IMR-90 (cell line): Measurements from ENCODE around the gene PELI1. TPM values are rescaled to one million over a fixed set of nuclear protein-coding genes. Genes with fewer than 3 reads are reported as not detected.

ENCODE experiments used
- ATAC-seq: fragments of 200-7000 bp; cut with Tn5 transposase; 2 replicates; pipeline ENCODE4 v1.9.1; 2020; ENCODE audit warnings: low read depth, mild to moderate bottlenecking, moderate library complexity
- BruUV-seq: library from RNA; stranded (reverse); fragments of 400-500 nt; replicated peaks from 2 replicates; lab custom pipeline; 2021; lab: Mats Ljungman, UMichigan
- CTCF ChIA-PET: fragments of 300-600 bp; formaldehyde crosslinking; extraction: SDS; loops from one replicate; lab custom pipeline; 2021; ENCODE audit warnings: antibody characterized with exemption; lab: Yijun Ruan, JAX
- POLR2A ChIA-PET: fragments of 300-600 bp; sonication (Branson Sonifier 250); formaldehyde crosslinking; loops from one replicate; lab custom pipeline; 2022; ENCODE audit warnings: antibody characterized with exemption; ENCODE audit not compliant: unreplicated experiment; lab: Charles Lee
- DNase-seq: peaks from one replicate; pipeline ENCODE4 v3.0.0; 2013
- H2AFZ ChIP-seq: replicated peaks from 2 replicates; pipeline ENCODE3; 2013; ENCODE audit warnings: low read length, mild to moderate bottlenecking; ENCODE audit not compliant: poor library complexity
- H2AK5ac ChIP-seq: 2 replicates; pipeline ENCODE4 v1.6.1; 2013; ENCODE audit warnings: low read depth, low read length, inconsistent platforms
- H2AK9ac ChIP-seq: replicated peaks from 2 replicates; pipeline ENCODE3; 2013; ENCODE audit warnings: mild to moderate bottlenecking, low read depth, low read length, moderate library complexity; ENCODE audit not compliant: poor library complexity
- H2BK120ac ChIP-seq: 2 replicates; pipeline ENCODE4 v1.6.1; 2013; ENCODE audit warnings: low read depth, low read length, inconsistent platforms
- H2BK15ac ChIP-seq: 3 replicates; pipeline ENCODE4 v1.6.1; 2013; ENCODE audit warnings: low read depth, low read length, inconsistent platforms
- H2BK20ac ChIP-seq: 2 replicates; pipeline ENCODE4 v1.6.1; 2013; ENCODE audit warnings: low read depth, mild to moderate bottlenecking, inconsistent platforms, low read length, moderate library complexity
- H2BK5ac ChIP-seq: 2 replicates; pipeline ENCODE4 v1.6.1; 2013; ENCODE audit warnings: mild to moderate bottlenecking, low read depth, low read length, inconsistent platforms; ENCODE audit not compliant: poor library complexity, severe bottlenecking
- H3K14ac ChIP-seq: replicated peaks from 2 replicates; pipeline ENCODE4 v1.6.1; 2013; ENCODE audit warnings: low read depth, low read length, inconsistent platforms
- H3K18ac ChIP-seq: 2 replicates; pipeline ENCODE4 v1.6.1; 2013; ENCODE audit warnings: low read depth, low read length, control low read depth
- H3K23ac ChIP-seq: 2 replicates; pipeline ENCODE4 v1.6.1; 2013; ENCODE audit warnings: low read depth, low read length, inconsistent platforms
- H3K27ac ChIP-seq: 2 replicates; pipeline ENCODE4 v1.5.1; 2013; ENCODE audit warnings: mild to moderate bottlenecking, control low read depth, low read length; ENCODE audit not compliant: insufficient read depth
- H3K27me3 ChIP-seq: 2 replicates; pipeline ENCODE4 v1.6.1; 2013; ENCODE audit warnings: low read length; ENCODE audit not compliant: control insufficient read depth, insufficient read depth
- H3K36me3 ChIP-seq: 2 replicates; pipeline ENCODE4 v1.6.1; 2013; ENCODE audit warnings: low read length, mixed read lengths; ENCODE audit not compliant: control insufficient read depth, insufficient read depth
- H3K4ac ChIP-seq: 2 replicates; pipeline ENCODE4 v1.6.1; 2013; ENCODE audit warnings: low read depth, low read length, inconsistent platforms
- H3K4me1 ChIP-seq: 2 replicates; pipeline ENCODE4 v1.6.1; 2013; ENCODE audit warnings: low read length, mixed read lengths; ENCODE audit not compliant: control insufficient read depth, insufficient read depth
- H3K4me2 ChIP-seq: 2 replicates; pipeline ENCODE4 v1.6.1; 2013; ENCODE audit warnings: low read depth, mild to moderate bottlenecking, control low read depth, low read length, moderate library complexity
- H3K4me3 ChIP-seq: 2 replicates; pipeline ENCODE4 v1.5.1; 2013; ENCODE audit warnings: low read depth, mild to moderate bottlenecking, control low read depth, low read length, moderate library complexity; ENCODE audit not compliant: insufficient read depth
- H3K56ac ChIP-seq: 2 replicates; pipeline ENCODE4 v1.6.1; 2013; ENCODE audit warnings: low read length, inconsistent platforms; ENCODE audit not compliant: insufficient read depth; ENCODE audit errors: extremely low read depth
- H3K79me1 ChIP-seq, 2 experiments: 2 replicates each; pipeline ENCODE4 v1.6.1; 2013; ENCODE audit warnings: low read length in 2 of 2, inconsistent platforms in 1 of 2, low read depth in 1 of 2
- H3K9ac ChIP-seq: 2 replicates; pipeline ENCODE4 v1.6.1; 2013; ENCODE audit warnings: low read depth, low read length, control low read depth
- H3K9me1 ChIP-seq: 2 replicates; pipeline ENCODE4 v1.6.1; 2013; ENCODE audit warnings: low read length, inconsistent platforms; ENCODE audit not compliant: insufficient read depth
- H3K9me3 ChIP-seq: 2 replicates; pipeline ENCODE4 v1.6.1; 2013; ENCODE audit warnings: low read length; ENCODE audit not compliant: control insufficient read depth, insufficient read depth
- H4K20me1 ChIP-seq: 2 replicates; pipeline ENCODE4 v1.6.1; 2013; ENCODE audit warnings: low read length, inconsistent platforms; ENCODE audit not compliant: insufficient read depth
- H4K5ac ChIP-seq: 2 replicates; pipeline ENCODE4 v1.6.1; 2013; ENCODE audit warnings: mild to moderate bottlenecking, low read depth, low read length, control low read depth
- H4K8ac ChIP-seq, 2 experiments: 2 replicates each; pipeline ENCODE4 v1.6.1; 2013; ENCODE audit warnings: low read depth in 2 of 2, low read length in 2 of 2, control low read depth in 1 of 2, inconsistent platforms in 1 of 2
- H4K91ac ChIP-seq: 2 replicates; pipeline ENCODE4 v1.6.1; 2013; ENCODE audit warnings: low read depth, low read length, inconsistent platforms; ENCODE audit not compliant: insufficient read depth
- BHLHE40 ChIP-seq: fragments of 150-350 bp; IDR thresholded peaks from 2 replicates; pipeline ENCODE4 v1.6.1; 2016; ENCODE audit warnings: mild to moderate bottlenecking, low read depth, low read length
- CEBPB ChIP-seq: IDR thresholded peaks from 2 replicates; pipeline ENCODE4 v1.6.1; 2012; ENCODE audit warnings: low read depth, low read length, improper control_type of control experiment
- CHD1 ChIP-seq: IDR thresholded peaks from 2 replicates; pipeline ENCODE4 v1.6.1; 2012; ENCODE audit warnings: low read depth, low read length, improper control_type of control experiment
- FOS ChIP-seq: fragments of 150-350 bp; IDR thresholded peaks from 2 replicates; pipeline ENCODE4 v1.6.1; 2016; ENCODE audit warnings: low read depth, low read length
- MAZ ChIP-seq: IDR thresholded peaks from 2 replicates; pipeline ENCODE4 v1.6.1; 2012; ENCODE audit warnings: low read depth, mild to moderate bottlenecking, low read length, improper control_type of control experiment, moderate library complexity, borderline replicate concordance
- NFE2L2 ChIP-seq: fragments of 150-350 bp; IDR thresholded peaks from 2 replicates; pipeline ENCODE4 v1.6.1; 2016; ENCODE audit warnings: low read depth, mild to moderate bottlenecking, low read length
- POLR2A ChIP-seq: IDR thresholded peaks from 2 replicates; pipeline ENCODE4 v1.6.1; 2012; ENCODE audit warnings: mild to moderate bottlenecking, low read depth, low read length
- RAD21 ChIP-seq: IDR thresholded peaks from 2 replicates; pipeline ENCODE4 v1.6.1; 2012; ENCODE audit warnings: low read length, improper control_type of control experiment
- RCOR1 ChIP-seq: IDR thresholded peaks from 2 replicates; pipeline ENCODE4 v1.6.1; 2012; ENCODE audit warnings: mild to moderate bottlenecking, low read length, improper control_type of control experiment; ENCODE audit not compliant: insufficient replicate concordance
- WGBS, 2 experiments: methylation state at CpG; one replicate each; pipeline versions ENCODE4 v1.1.5 to v1.1.7; 2013; ENCODE audit warnings: missing lambda C conversion rate in 2 of 2; ENCODE audit not compliant: insufficient read length in 1 of 2; ENCODE audit errors: extremely low coverage in 2 of 2; 5-methylcytosine and 5-hydroxymethylcytosine counted together
- dilution Hi-C: fragments of 300-500 bp; cut with HindIII; formaldehyde crosslinking; loops from one replicate; pipeline ENCODE4 v1.14.3; 2018; ENCODE audit warnings: low sequenced_read_pairs; ENCODE audit not compliant: unreplicated experiment
- in situ Hi-C: fragments of 300-500 bp; cut with MboI; formaldehyde crosslinking; loops from 3 replicates; pipeline ENCODE4 v1.14.3; 2019; ENCODE audit warnings: low sequenced_read_pairs, inconsistent platforms, mixed read lengths
- intact Hi-C: fragments of 100-400 bp; cut with micrococcal nuclease; formaldehyde crosslinking; loops from 2 replicates; pipeline ENCODE4 v1.10.0; 2022
- polyA plus RNA-seq, 3 experiments: library from polyadenylated mRNA; depleted of rRNA; stranded (reverse); fragments of >200 nt; gene quantifications; 2 replicates each; pipeline ENCODE4 v1.2.3, GENCODE V29; 2012; ENCODE audit warnings: low replicate concordance in 1 of 3
- total RNA-seq: library from RNA; depleted of rRNA; stranded (reverse); fragments of >200 nt; gene quantifications from 2 replicates; pipeline ENCODE4 v1.2.3, GENCODE V29; 2012
- TF ChIP-seq, protein P1 (sequence below): fragments of 150-350 bp; IDR thresholded peaks from 2 replicates; pipeline ENCODE4 v1.6.1; 2016; ENCODE audit warnings: low read depth, mild to moderate bottlenecking, low read length, moderate library complexity, borderline replicate concordance
- TF ChIP-seq, protein P2 (sequence below): conservative IDR thresholded peaks from 2 replicates; pipeline ENCODE4 v1.5.1; 2012; ENCODE audit warnings: mild to moderate bottlenecking, low read depth, low read length, improper control_type of control experiment
- TF ChIP-seq, protein P3 (sequence below): fragments of 150-350 bp; IDR thresholded peaks from 2 replicates; pipeline ENCODE4 v1.6.1; 2017; ENCODE audit warnings: mild to moderate bottlenecking, antibody characterized with exemption, low read length, low read depth

The PELI1 gene
- total and polyA plus RNA-seq, 2 of the 4 experiments (the other 2 are of a cell fraction), result 2.2 to 2.5 TPM

DNA sequence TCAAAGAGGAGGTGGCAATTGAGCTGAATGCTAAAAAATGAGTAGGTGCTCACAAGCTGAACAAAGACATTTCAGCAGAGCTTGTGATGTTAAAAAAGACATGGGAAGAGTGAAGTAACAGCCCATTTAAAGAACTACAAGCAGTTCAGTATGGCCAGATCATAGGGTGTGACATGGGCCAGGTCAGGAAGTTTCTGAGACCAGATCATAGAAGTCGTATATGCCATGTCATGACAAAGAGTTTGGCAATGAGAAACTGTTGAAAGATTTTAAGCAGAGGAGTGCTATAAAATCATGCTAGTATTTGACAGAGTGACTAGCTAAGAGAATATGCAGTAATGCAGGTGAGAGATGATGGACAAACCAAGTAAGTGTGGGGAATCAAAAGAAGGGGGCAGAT lies 7.3 kb upstream of the PELI1 start:
- intact Hi-C loops (no loop called here), in situ Hi-C loops (no loop called here), dilution Hi-C loops (no loop called here)
- Histone ChIP-seq H2BK5ac (no peak overlapping the region), H4K5ac (no peak overlapping the region), H2BK15ac (no peak overlapping the region), H3K4me3 (no peak overlapping the region), H3K9ac (no peak overlapping the region), H2BK120ac (no peak overlapping the region), H3K79me1 (no peaks in the 10 kb centered on the region), H3K27ac (no peak overlapping the region), H3K4me2 (no peak overlapping the region), H2AK5ac (no peak overlapping the region), H4K20me1 (no peaks in the 10 kb centered on the region), H4K8ac (no peak overlapping the region), H3K18ac (no peak overlapping the region), H3K9me3 (no peaks in the 10 kb centered on the region), H3K9me1 (no peaks in the 10 kb centered on the region), H3K36me3 (no peaks in the 10 kb centered on the region), H3K4me1 (no peaks in the 10 kb centered on the region), H2AFZ (no peak overlapping the region), H3K4ac (no peak overlapping the region), H4K91ac (no peak overlapping the region), H3K14ac (no peak overlapping the region), H3K56ac (no peak overlapping the region), H2BK20ac (no peak overlapping the region), H3K27me3 (peaks cover 12% of the 10 kb centered on the region), H3K23ac (no peak overlapping the region), H2AK9ac (no peak overlapping the region)
- ATAC-seq, result no peak
- no peak for TF ChIP-seq MAZ
- no peak for TF ChIP-seq BHLHE40
- TF ChIP-seq, protein P1, sequence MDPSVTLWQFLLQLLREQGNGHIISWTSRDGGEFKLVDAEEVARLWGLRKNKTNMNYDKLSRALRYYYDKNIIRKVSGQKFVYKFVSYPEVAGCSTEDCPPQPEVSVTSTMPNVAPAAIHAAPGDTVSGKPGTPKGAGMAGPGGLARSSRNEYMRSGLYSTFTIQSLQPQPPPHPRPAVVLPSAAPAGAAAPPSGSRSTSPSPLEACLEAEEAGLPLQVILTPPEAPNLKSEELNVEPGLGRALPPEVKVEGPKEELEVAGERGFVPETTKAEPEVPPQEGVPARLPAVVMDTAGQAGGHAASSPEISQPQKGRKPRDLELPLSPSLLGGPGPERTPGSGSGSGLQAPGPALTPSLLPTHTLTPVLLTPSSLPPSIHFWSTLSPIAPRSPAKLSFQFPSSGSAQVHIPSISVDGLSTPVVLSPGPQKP, result no peak
- TF ChIP-seq NFE2L2, result no peak
- TF ChIP-seq FOS, result no peak
- TF ChIP-seq CHD1, result no peak
- TF ChIP-seq RAD21, result no peak
- TF ChIP-seq, protein P2, sequence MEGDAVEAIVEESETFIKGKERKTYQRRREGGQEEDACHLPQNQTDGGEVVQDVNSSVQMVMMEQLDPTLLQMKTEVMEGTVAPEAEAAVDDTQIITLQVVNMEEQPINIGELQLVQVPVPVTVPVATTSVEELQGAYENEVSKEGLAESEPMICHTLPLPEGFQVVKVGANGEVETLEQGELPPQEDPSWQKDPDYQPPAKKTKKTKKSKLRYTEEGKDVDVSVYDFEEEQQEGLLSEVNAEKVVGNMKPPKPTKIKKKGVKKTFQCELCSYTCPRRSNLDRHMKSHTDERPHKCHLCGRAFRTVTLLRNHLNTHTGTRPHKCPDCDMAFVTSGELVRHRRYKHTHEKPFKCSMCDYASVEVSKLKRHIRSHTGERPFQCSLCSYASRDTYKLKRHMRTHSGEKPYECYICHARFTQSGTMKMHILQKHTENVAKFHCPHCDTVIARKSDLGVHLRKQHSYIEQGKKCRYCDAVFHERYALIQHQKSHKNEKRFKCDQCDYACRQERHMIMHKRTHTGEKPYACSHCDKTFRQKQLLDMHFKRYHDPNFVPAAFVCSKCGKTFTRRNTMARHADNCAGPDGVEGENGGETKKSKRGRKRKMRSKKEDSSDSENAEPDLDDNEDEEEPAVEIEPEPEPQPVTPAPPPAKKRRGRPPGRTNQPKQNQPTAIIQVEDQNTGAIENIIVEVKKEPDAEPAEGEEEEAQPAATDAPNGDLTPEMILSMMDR, result no peak
- no peak for TF ChIP-seq POLR2A
- TF ChIP-seq RCOR1, result no peak
- TF ChIP-seq, protein P3, sequence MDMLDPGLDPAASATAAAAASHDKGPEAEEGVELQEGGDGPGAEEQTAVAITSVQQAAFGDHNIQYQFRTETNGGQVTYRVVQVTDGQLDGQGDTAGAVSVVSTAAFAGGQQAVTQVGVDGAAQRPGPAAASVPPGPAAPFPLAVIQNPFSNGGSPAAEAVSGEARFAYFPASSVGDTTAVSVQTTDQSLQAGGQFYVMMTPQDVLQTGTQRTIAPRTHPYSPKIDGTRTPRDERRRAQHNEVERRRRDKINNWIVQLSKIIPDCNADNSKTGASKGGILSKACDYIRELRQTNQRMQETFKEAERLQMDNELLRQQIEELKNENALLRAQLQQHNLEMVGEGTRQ, result no peak
- TF ChIP-seq CEBPB, result no peak
- ChIA-PET CTCF (no interaction called here), POLR2A (interaction anchor here (0.6 kb wide), 1 partner anchor 28 kb away, joined by 3 read pairs; no protein-coding TSS in a partner anchor)
- DNase-seq, result no peak
- no TSS peak for BruUV-seq
- 80% methylated on average over 1 of the region's 1 CpG; no CpG with 5 or more reads in 1 of the 2 experiments for WGBS, 2 experiments
